Hematopoietic multipotent progenitor cell (in vitro differentiated cells): ENCODE measurements around the gene POLL. TPM values are rescaled to one million over a fixed set of nuclear protein-coding genes. Genes with fewer than 3 reads are reported as not detected.

Experiments
- DNase-seq, 3 donors: peaks; one replicate each; pipeline ENCODE4 v3.0.0-alpha.2; 2011 to 2015; ENCODE audit warnings: low read depth in 2 of 3, low spot score in 2 of 3
- total RNA-seq: library from RNA; depleted of rRNA; stranded (reverse); fragments of >200 nt; gene quantifications from one replicate; pipeline ENCODE4 v1.2.3, GENCODE V29; 2012

Gene POLL
- total RNA-seq, 1 donor = 31.0 TPM

- DNase-seq = peak in 2 of 3 donors; percentile 48 to 66
Observed at GRCh38 chr10:101575580-101576210, 12.4 kb downstream of the POLL start.

GRCh38 chr10:101575091-101575490 is 13.0 kb downstream of the POLL start:
- no peak for DNase-seq

GRCh38 chr10:101573885-101574753 is 13.9 kb downstream of the POLL start:
- no peak for DNase-seq

- DNase-seq = no peak
Observed at GRCh38 chr10:101572785-101573184, 15.3 kb downstream of the POLL start.

GRCh38 chr10:101572126-101572525 is 15.9 kb downstream of the POLL start:
- DNase-seq = no peak

GRCh38 chr10:101571271-101571925 is 16.7 kb downstream of the POLL start:
- no peak for DNase-seq

- peak in 1 of 3 donors; percentile 28 for DNase-seq
Observed at GRCh38 chr10:101570428-101571270, 17.4 kb downstream of the POLL start.

- DNase-seq = peak; percentile 68 to 78 (median 73)
Observed at GRCh38 chr10:101569622-101570427, 18.2 kb downstream of the POLL start.

- DNase-seq = no peak
Observed at GRCh38 chr10:101569323-101569621, 18.8 kb downstream of the POLL start.

- no peak for DNase-seq
Observed at GRCh38 chr10:101568054-101568745, 19.9 kb downstream of the POLL start.

- DNase-seq = no peak
Observed at GRCh38 chr10:101567165-101568006, 20.7 kb downstream of the POLL start.

- peak in 2 of 3 donors; percentile 36 to 49 for DNase-seq
Observed at GRCh38 chr10:101566333-101567164, 21.5 kb downstream of the POLL start.

GRCh38 chr10:101565936-101566332 is 22.1 kb downstream of the POLL start:
- DNase-seq = no peak

- no peak for DNase-seq
Observed at GRCh38 chr10:101565370-101565900, 22.6 kb downstream of the POLL start.

GRCh38 chr10:101564490-101564991 is 23.5 kb downstream of the POLL start:
- no peak for DNase-seq

- no peak for DNase-seq
Observed at GRCh38 chr10:101563497-101564040, 24.5 kb downstream of the POLL start.

- no peak for DNase-seq
Observed at GRCh38 chr10:101563007-101563406, 25.1 kb downstream of the POLL start.
